ENCODE data around the gene PYGB. TPM values are rescaled to one million over a fixed set of nuclear protein-coding genes. Genes with fewer than 3 reads are reported as not detected.

PYGB gene
- total RNA-seq, 1 donor from 2014 or later, result 117 TPM

GRCh38 chr20:25243416-25243979, 4.4 kb upstream of the PYGB start:
- peaks cover 18% of the 10 kb centered on the region for H3K4me1 ChIP-seq
- H3K27me3 ChIP-seq, result no peaks in the 10 kb centered on the region
- no peak for TF ChIP-seq POLR2A (IDR thresholded peaks at IDR 0.05)
- no peak for TF ChIP-seq POLR2AphosphoS5 (IDR thresholded peaks at IDR 0.05; ENCODE audit: insufficient read depth in 1 of 2, low read depth in 1 of 2)
- no peak for TF ChIP-seq CTCF (IDR thresholded peaks at IDR 0.05)
- no peak for DNase-seq (ENCODE audit: extremely low spot score in 2 of 2)
- H3K36me3 ChIP-seq, result no peaks in the 10 kb centered on the region
- H3K27ac ChIP-seq, result no peak overlapping the region
- H3K4me3 ChIP-seq, result no peak overlapping the region
- intact Hi-C loops (cut with DNase I), result loop anchor here (10.0 kb wide), 1 partner anchor 49 kb away; the partner anchor contains the start of gene ENTPD6
- no peaks in the 10 kb centered on the region for H3K9me3 ChIP-seq

- no peak for TF ChIP-seq POLR2A (IDR thresholded peaks at IDR 0.05)
- no peak for TF ChIP-seq CTCF (IDR thresholded peaks at IDR 0.05)
- no peak for TF ChIP-seq POLR2AphosphoS5 (IDR thresholded peaks at IDR 0.05; ENCODE audit: insufficient read depth in 1 of 2, low read depth in 1 of 2)
- H3K4me1 ChIP-seq, result peaks cover 26% of the 10 kb centered on the region
- H3K27me3 ChIP-seq, result no peaks in the 10 kb centered on the region
- no peak overlapping the region for H3K4me3 ChIP-seq
- no peak overlapping the region for H3K27ac ChIP-seq
- intact Hi-C loops (cut with DNase I), result loop anchor here (10.0 kb wide), 1 partner anchor 50 kb away; the partner anchor contains the start of gene ENTPD6
- DNase-seq (ENCODE audit: extremely low spot score in 2 of 2), result no peak
- H3K9me3 ChIP-seq, result no peaks in the 10 kb centered on the region
- H3K36me3 ChIP-seq, result no peaks in the 10 kb centered on the region
These were observed 2.9 kb upstream of the PYGB start for GRCh38 chr20:25244976-25245375.

- TF ChIP-seq CTCF (IDR thresholded peaks at IDR 0.05), result no peak
- intact Hi-C loops (cut with DNase I), result loop anchor here (10.0 kb wide), 1 partner anchor 51 kb away; the partner anchor contains the start of gene ENTPD6
- Histone ChIP-seq H3K9me3 (no peaks in the 10 kb centered on the region), H3K27me3 (no peaks in the 10 kb centered on the region), H3K27ac (no peak overlapping the region), H3K4me3 (no peak overlapping the region), H3K36me3 (no peaks in the 10 kb centered on the region), H3K4me1 (peaks cover 30% of the 10 kb centered on the region)
- no peak for DNase-seq (ENCODE audit: extremely low spot score in 2 of 2)
These were observed 2.4 kb upstream of the PYGB start for GRCh38 chr20:25245461-25245860.

GRCh38 chr20:25246182-25246999, 1.5 kb upstream of the PYGB start:
- DNase-seq (ENCODE audit: extremely low spot score in 2 of 2), result no peak
- Histone ChIP-seq H3K27me3 (no peaks in the 10 kb centered on the region), H3K36me3 (no peaks in the 10 kb centered on the region), H3K4me1 (peaks cover 40% of the 10 kb centered on the region), H3K4me3 (peak overlapping the region; percentile 88 to 95), H3K27ac (no peak overlapping the region), H3K9me3 (no peaks in the 10 kb centered on the region)
- intact Hi-C loops (cut with DNase I), result loop anchor here (10.0 kb wide), 1 partner anchor 52 kb away; the partner anchor contains the start of gene ENTPD6
- TF ChIP-seq CTCF (IDR thresholded peaks at IDR 0.05) (no peak), POLR2A (IDR thresholded peaks at IDR 0.05) (no peak), POLR2AphosphoS5 (IDR thresholded peaks at IDR 0.05; ENCODE audit: insufficient read depth in 1 of 2, low read depth in 1 of 2) (no peak)
